Hematopoietic multipotent progenitor cell treated with erythropoietin and hydrocortisone succinate and interleukin-3 and kit ligand, for 4 days (in vitro differentiated cells): ENCODE results near the gene OR1A1.
"Not testable (repeated sequence)": the region's sequence is repeated elsewhere in the genome, so short reads cannot be mapped to it uniquely, and the experiment has no call there.

Experiments used
- DNase-seq: peaks from one replicate; pipeline ENCODE4 v3.0.0-alpha.2; 2015

Gene OR1A1, protein sequence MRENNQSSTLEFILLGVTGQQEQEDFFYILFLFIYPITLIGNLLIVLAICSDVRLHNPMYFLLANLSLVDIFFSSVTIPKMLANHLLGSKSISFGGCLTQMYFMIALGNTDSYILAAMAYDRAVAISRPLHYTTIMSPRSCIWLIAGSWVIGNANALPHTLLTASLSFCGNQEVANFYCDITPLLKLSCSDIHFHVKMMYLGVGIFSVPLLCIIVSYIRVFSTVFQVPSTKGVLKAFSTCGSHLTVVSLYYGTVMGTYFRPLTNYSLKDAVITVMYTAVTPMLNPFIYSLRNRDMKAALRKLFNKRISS

DNA sequence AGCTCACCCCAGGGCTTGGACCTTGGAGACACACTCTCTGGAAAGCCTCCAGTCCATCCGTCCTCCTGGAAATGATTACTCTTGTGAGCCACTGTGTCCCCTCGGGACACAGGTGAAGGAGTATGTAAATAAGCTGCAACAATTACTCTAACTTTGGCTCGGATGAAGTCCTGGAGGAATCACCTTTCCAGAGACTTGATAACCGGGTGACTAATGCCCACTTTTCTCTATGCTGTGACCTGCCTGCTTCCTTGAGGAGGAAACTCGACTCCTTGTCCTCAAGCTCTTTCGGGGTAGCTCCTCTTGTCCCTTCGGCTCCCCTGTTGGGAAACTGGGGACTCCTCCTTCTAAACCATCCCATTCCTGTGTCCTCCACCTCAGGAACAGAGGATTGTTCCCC is at the start of gene OR1A1:
OR1A1 (plus strand) TSS at position 301 of the 400 bp plus-strand sequence. CDS start 7,954 bp downstream, outside the sequence.
- DNase-seq: no peak

DNA sequence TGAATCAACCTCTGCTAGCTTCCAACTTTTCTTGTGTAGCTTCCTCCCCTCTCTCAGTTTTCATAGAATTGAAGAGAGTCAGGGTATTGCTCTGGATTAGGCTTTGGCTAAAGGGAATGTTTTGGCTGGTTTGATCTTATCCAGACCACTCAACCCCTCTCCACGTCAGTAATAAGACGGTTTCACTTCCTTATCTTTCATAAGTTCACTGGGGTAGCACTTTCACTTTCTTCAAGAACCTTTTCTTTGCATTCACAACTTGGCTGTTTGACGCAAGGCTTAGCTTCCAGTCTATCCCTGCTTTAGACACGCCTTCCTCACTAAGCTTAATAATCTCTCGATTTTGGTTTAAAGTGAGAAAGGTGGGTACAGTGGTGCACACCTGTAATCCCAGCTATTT is 39.9 kb upstream of the OR1A1 start:
- peak; percentile 3 for DNase-seq

DNA sequence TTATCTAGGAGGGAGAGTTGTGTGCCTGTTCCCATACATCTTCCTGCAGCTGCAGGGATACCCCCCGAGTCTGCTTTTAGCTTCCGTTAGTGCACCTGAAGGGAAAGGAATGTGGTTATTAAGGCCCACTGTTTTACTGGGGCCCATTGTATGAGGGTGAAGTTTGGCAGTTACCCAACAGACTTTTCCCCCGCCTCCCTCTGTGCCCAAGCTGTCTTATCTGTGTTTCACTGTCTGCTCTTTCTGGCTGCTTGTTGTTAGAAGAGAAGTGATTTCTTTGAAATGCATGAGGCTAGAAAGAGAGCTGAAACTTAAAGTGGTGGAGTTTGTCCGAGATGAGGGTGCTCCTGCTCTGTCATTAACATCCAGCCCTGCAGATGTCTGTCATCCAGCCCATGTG is 17.5 kb upstream of the OR1A1 start:
- peak; percentile 46 for DNase-seq

DNA sequence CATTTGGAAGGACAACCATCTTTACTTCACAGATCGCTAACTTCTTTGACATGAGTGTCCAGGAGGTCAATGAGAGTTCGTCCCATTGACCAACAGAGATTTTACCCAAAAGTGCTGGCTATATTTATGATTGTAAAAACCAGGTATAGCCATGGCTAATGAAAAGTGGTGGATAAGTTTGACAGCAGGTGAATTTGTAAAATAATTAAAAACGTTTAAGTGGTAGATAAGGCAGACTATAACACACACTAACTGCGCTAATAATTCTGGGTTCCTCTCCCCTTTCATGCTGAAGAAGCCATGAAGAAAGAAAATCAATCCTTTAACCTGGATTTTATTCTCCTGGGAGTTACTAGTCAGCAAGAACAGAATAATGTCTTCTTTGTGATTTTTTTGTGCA is 10.2 kb upstream of the OR1A1 start, which contains the start of gene OR1A2:
OR1A2 (plus strand) TSS at position 301 of the 400 bp plus-strand sequence; CDS start at position 301, 0 bp downstream.
- DNase-seq: no peak

DNA sequence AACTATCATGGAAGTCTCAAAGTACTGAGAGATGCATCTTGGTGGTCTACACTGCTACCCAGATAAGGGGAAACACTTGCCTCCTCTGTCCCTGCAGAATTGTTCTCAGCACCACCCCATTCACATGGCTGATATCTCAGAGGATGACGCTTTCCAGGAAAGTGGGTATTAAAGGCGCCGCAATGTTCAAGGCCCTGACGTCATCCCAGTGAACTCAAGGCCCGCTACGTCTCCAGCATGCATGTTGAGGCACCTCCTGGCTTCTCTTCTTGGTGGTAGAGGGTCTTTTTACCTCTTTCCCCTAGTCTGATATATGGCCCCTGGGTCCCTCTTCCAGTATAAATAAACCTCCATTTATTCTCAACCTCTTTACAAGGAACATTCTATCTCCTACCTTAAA is 1.0 kb downstream of the OR1A1 start:
- no peak for DNase-seq

DNA sequence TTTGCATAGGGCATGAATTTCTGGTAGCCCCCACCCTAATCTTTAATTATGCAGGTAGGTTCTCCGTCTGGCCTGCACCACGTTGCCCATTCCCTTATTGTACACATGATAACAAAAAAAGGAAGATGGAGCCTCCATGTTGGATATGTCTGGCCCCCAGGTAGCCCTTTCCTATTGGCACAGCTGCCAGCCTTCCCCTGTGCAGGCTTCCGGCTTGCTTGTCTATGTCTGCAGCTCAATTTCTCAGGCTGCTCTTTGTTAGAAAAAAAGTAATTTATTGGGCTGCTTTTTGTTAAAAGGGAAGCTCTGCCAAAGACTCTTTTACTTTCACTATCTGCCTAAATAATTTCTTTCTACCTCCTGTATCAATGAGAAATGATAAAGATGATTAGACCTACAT is 5.5 kb downstream of the OR1A1 start:
- DNase-seq: no peak

DNA sequence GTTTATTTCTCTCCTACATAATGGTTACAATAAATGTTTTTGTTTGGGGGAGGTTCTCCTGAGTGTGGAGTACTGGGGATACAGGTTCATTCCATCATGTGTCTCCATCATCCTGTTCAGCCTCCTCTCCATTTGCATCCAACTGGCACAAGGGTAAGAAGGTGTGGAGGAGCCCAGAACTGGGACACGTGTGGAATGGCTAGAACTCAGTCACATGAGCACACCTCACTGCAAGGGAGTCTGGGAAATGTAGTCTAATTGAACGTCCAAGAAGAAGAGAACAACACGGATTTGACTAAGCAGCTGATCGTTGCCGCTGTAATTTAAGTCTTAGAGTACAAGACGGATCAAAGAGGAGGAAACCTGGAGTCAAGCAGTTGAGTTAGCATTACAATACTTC is 6.1 kb downstream of the OR1A1 start:
- no peak for DNase-seq

DNA sequence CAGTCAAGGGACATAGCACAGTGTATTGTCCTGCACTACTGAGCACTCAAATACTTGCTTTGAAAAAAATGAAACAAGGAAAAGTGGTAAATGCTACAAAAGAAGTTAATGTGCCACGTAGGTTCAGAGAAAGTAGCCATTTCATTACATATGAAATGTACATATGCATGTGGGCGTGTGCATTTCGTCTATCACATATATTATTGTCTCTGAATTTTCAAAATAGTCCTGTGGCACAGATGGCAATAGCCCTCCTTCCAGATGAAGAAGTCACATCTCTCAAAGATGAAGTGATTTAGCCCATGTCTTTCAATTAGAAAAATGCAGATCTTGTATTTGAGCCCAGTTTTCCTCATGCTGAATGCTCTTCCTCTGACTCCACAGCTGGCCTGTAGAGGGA is 12.5 kb downstream of the OR1A1 start:
- not testable (repeated sequence) for DNase-seq

DNA sequence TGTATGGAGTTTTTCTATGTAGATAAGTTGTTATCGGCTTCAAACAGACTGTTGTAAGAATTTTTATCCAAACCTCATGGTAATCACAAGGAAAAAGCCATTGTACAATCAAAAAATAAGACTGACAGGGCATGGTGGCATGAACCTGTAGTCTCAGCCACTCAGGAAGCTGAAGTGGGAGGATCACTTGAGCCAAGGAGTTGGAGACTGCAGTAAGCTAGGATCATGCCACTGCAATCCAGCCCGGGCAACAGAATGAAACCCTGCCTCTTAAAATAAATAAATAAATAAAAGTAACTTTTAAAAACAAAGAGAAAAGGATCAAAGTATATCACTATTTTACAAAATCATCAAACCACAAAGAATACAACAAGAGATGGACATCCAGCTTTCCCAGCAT is 14.4 kb downstream of the OR1A1 start:
- peak; percentile 1 for DNase-seq

DNA sequence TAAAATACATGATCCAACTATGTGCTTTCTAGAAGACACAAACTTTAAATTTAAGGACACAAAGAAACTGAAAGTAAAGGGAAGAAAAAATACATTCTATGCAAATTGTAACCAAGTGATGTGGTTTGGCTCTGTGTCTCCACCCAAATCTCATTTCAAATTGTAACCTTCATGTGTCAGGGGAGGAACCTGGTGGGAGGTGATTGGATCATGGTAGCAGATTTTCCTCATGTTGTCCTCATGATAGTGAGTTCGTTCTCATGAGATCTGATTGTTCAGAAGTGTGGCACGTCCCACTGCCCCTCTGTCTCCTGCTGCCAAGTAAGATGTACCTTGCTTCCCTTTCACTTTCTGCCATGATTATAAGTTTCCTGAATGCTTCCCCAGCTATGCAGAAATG is 15.0 kb downstream of the OR1A1 start:
- no peak for DNase-seq

DNA sequence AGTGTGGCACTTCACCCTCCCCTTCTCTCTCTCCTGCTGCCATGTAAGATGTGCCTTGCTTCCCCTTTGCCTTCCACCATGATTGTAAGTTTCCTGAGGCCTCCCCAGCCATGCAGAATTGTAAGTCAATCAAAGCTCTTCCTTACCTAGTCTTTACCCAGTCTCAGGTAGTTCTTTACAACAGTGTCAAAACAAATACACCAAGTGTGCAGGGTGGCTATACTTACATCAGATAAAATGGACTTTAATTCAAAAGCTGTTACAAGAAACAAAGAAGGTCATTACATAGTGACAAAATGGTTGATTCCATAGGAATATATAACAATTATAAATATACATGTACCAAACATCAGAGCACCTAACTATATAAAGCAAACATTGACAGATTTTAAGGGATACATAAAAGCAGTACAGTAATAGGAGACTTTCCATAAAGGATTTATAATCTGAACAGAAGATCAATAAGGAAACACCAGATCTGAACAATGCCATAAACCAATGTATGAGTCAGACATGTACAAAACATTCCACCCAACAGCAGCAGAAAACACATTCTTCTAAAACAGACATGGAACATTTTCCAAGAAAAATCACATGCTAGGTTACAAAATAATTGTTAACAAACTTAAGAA is 17.4 kb downstream of the OR1A1 start:
- not testable (repeated sequence) for DNase-seq

DNA sequence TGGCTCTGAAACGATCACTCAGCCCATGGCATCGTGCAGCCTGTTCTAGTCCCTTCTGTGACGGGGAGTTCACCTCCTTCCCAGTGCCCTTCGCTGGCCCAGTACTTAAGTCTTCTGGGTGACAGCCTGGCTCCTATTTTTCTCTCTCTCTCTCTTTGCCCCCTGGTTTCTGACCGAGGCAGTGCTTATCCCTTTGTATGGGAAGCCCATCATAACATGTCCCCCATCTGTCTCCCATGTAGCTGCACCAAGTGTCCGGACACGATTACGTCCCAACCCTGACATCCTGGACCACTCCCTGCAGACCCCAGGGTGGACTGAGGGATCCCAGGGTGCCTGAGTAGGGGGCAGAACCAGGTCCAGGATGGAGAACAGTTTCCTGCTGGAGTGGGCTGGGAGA is 24.8 kb downstream of the OR1A1 start:
- DNase-seq: not testable (repeated sequence)

DNA sequence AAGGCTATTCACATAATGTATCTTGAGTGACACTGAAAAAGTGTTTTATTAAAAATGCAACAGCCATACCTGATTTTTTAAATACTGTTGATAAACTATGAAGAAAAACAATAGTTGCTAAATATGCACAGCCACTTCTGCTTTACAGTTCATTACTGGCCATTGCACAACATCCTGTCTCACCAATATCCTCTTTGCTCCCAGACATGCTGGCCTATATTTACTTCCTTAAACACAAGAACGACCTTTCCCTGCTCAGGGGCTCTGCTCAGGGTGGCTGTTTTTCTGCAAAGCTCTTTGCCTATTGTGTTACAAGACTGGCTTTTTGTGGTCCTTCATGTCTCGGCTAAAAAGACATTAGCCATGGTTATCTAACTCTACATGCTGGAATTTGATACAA is 31.2 kb downstream of the OR1A1 start:
- DNase-seq: peak; percentile 44

DNA sequence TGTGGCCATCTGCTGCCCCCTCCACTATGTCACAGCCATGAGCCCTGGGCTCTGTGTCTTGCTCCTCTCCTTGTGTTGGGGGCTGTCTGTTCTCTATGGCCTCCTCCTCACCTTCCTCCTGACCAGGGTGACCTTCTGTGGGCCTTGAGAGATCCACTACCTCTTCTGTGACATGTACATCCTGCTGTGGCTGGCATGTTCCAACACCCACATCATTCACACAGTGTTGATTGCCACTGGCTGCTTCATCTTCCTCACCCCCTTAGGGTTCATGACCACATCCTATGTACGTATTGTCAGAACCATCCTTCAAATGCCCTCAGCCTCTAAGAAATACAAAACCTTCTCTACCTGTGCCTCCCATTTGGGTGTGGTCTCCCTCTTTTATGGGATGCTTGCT is 33.6 kb downstream of the OR1A1 start:
- DNase-seq: not testable (repeated sequence)

DNA sequence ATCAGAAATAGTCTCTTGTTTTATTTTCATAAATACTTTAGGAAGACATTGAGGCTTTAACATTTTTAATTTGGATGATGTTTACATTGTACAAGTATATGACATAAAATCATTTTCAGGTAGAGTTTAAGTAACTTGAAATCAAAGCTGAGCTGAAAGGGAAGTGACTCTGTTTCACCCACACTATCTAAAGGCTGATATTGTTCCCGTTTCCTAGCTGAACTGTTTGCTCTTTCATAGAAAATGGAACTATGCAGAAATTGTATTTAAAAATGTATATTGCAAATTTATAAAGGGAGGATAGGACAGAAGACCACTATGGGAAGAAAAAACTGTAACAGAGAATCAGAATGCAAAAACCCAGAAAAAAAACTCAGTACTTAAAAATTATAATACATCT is 37.4 kb downstream of the OR1A1 start:
- not testable (repeated sequence) for DNase-seq

DNA sequence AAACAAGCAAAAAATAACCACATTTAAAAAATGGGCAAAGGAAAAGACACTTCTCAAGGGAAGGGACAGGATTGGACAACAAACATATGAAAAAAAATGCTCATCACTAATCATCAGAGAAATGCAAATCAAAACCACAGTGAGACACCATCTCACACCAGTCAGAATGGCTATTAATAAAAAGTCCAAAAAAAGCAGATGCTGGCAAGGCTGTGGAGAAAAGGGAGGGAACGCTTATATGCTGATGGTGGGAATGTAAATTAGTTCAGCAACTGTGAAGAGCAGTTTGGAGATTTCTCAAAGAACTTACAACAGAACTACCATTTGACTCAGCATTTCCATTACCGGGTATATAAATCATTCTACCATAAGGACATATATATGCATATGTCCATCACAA is 41.5 kb downstream of the OR1A1 start:
- DNase-seq: not testable (repeated sequence)

DNA sequence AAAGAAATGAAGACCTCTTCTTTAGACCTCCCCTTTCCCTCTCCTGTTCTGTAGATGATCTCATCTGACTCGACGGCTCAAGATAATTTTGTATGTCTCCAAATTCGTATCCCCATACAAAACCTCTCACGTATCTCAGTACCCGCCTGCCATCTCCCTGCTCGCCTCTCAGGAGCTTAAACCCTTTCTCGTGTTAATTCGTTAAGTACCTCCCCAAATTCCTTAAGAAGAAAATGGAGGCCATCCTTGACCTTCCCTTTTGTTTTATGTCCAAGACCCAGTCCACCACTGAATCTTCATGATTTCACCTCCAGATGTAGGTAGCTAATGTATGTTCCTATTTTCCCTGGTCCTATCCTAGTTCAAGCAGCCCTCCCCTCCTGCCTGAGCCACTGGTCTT is 49.1 kb downstream of the OR1A1 start:
- DNase-seq: no peak

DNA sequence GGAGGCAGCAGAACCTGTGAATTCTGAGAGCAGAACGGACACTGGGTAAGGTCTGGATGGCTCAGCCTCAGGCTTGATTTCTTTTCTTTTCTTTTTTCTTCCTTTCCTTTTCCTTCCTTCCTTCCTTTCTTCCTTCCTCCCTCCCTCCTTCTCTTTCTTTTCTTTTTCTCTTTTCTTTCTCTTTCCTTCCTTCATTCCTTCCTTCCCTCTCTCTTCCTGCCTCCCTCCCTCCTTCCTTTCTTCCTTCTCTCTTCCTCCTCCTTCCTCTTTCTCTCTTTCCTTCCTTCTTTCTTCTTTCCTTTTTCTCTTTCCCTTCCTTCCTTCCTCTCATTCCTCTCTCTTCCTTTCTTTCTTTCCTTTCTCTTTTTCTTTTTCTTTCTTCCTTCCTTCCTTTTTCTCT is 52.7 kb downstream of the OR1A1 start:
- no peak for DNase-seq

DNA sequence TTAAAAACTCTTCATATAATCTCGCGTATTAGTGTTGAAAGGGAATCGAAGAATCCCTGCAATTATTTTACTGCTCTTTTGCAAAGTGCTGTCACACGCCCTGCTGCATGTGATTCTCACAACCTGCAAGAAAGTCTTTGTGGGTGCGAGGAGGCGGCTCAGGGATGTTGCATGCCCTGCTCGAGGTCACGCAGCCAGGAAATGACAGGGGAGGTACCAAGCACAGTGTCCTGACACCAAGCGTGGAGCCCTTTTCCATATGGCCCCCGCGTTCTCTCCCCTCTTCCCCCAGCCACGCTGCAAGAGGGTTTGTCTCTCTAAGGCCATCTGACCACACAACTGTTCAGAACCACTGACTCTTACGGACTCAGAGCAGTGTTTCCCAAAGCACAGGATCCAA is 53.1 kb downstream of the OR1A1 start:
- no peak for DNase-seq
